IMR-90 (cell line): Measurements from ENCODE around the gene SREBF2.

Experiments
- CTCF ChIP-seq: conservative IDR thresholded peaks from 2 replicates; pipeline ENCODE4 v1.5.1; 2012; ENCODE audit warnings: mild to moderate bottlenecking, low read depth, low read length, improper control_type of control experiment
- NFE2L2 ChIP-seq: fragments of 150-350 bp; IDR thresholded peaks from 2 replicates; pipeline ENCODE4 v1.6.1; 2016; ENCODE audit warnings: low read depth, mild to moderate bottlenecking, low read length
- POLR2A ChIP-seq: IDR thresholded peaks from 2 replicates; pipeline ENCODE4 v1.6.1; 2012; ENCODE audit warnings: mild to moderate bottlenecking, low read depth, low read length
- RAD21 ChIP-seq: IDR thresholded peaks from 2 replicates; pipeline ENCODE4 v1.6.1; 2012; ENCODE audit warnings: low read length, improper control_type of control experiment
- TF ChIP-seq, protein P1 (sequence below): fragments of 150-350 bp; IDR thresholded peaks from 2 replicates; pipeline ENCODE4 v1.6.1; 2017; ENCODE audit warnings: mild to moderate bottlenecking, antibody characterized with exemption, low read length, low read depth

- TF ChIP-seq CTCF (no peak), POLR2A (no peak), NFE2L2 (no peak), RAD21 (no peak)
- TF ChIP-seq, protein P1, sequence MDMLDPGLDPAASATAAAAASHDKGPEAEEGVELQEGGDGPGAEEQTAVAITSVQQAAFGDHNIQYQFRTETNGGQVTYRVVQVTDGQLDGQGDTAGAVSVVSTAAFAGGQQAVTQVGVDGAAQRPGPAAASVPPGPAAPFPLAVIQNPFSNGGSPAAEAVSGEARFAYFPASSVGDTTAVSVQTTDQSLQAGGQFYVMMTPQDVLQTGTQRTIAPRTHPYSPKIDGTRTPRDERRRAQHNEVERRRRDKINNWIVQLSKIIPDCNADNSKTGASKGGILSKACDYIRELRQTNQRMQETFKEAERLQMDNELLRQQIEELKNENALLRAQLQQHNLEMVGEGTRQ = no peak
Observed at GRCh38 chr22:41917375-41917902, 84.5 kb downstream of the SREBF2 start.
